ENCODE data around the gene HYAL1.

DNA sequence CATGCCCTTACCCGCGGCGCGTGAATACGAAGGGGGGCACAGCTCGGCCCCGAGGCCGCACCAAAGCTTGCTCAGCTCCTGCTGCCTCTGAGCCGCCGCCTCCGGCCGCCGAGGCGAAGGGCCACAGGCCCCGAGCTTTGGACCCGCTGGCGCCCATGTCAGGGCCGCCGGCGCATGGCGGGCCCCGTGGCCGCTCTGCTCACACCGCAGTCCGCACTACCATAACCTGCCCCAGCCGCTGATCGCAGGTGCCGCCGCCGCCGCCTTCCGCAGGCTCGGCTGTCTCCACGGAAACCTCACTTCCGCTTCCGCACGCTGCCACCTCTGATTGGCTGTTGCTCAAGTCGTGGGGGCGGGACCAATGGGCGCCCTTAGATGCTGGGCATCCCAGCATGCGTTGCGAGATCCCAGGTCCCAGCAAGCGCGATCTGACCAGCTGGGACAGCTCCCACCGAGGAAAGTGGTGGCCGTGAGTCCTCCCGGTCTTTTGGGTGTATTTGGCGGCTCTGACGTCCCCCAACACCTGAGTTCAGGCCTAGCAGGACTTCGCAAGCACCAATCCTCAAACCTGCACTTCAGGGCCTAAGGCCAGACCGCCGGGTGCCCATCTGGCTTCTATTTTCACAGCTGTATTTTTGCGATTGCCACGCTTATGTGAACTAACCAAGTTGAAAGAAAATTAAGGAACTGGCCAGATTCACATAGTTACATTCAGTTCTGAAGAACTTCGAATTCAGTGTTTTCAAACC, 24.7 kb upstream of the HYAL1 start, which contains the start of gene TUSC2:
- TF ChIP-seq ARNTL (CRISPR knock-in tag; IDR thresholded peaks at IDR 0.05; ENCODE audit: borderline replicate concordance, low read depth), result no peak
- no peak for TF ChIP-seq RARB (CRISPR knock-in tag; IDR thresholded peaks at IDR 0.05)
- no peak for TF ChIP-seq PATZ1 (CRISPR knock-in tag; IDR thresholded peaks at IDR 0.05; ENCODE audit: borderline replicate concordance)
